ENCODE results near the gene GAD1. TPM values are rescaled to one million over a fixed set of nuclear protein-coding genes. Genes with fewer than 3 reads are reported as not detected.

GAD1 gene
- 0.57 TPM for total RNA-seq

DNA sequence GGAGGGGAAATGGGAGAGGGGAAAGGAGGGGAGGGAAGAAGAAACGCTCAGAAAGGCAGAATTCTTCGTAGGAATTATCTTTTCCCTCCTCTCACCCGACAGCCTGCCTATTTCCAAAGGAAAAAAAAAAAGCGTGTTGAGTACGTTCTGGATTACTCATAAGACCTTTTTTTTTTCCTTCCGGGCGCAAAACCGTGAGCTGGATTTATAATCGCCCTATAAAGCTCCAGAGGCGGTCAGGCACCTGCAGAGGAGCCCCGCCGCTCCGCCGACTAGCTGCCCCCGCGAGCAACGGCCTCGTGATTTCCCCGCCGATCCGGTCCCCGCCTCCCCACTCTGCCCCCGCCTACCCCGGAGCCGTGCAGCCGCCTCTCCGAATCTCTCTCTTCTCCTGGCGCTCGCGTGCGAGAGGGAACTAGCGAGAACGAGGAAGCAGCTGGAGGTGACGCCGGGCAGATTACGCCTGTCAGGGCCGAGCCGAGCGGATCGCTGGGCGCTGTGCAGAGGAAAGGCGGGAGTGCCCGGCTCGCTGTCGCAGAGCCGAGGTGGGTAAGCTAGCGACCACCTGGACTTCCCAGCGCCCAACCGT is at the start of gene GAD1:
TSS of gene GAD1 (plus strand) at position 384 of the 589 bp plus-strand sequence. CDS start 1,705 bp downstream, outside the sequence.
- peak; percentile 79 for DNase-seq (ENCODE audit: low spot score)

DNA sequence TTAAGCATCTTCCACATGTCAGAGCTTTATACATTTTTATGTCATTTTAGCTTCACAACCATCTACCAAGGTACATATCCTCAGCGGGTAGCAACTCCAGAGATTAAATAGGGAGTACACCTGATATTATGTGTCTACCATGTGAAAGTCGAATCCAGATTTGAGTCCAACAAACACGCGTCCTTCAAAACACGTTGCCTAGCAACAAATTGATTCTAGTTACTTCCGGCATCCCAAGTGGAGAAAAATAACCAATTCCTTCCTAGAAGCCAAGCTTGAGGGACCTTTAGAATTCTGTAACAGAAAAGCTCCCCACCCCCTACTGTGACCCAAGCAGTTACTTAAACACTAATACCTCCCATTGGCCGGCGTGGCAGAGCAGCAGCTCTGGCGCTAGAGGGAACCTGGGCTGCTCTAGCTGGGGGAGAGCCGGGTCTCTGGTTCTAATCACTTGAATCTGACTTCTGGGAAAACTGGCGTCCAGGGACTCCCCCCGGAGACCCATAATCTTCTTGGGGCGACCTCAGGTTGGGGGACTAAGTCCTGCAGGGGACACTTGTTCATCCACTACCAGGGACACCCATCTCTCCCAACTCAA is 46.6 kb upstream of the GAD1 start, which contains the start of gene ERICH2:
TSS of gene ERICH2 (plus strand) at position 371 of the 598 bp plus-strand sequence. CDS start 304 bp downstream, outside the sequence.
- peak; percentile 47 for DNase-seq (ENCODE audit: low spot score)

DNA sequence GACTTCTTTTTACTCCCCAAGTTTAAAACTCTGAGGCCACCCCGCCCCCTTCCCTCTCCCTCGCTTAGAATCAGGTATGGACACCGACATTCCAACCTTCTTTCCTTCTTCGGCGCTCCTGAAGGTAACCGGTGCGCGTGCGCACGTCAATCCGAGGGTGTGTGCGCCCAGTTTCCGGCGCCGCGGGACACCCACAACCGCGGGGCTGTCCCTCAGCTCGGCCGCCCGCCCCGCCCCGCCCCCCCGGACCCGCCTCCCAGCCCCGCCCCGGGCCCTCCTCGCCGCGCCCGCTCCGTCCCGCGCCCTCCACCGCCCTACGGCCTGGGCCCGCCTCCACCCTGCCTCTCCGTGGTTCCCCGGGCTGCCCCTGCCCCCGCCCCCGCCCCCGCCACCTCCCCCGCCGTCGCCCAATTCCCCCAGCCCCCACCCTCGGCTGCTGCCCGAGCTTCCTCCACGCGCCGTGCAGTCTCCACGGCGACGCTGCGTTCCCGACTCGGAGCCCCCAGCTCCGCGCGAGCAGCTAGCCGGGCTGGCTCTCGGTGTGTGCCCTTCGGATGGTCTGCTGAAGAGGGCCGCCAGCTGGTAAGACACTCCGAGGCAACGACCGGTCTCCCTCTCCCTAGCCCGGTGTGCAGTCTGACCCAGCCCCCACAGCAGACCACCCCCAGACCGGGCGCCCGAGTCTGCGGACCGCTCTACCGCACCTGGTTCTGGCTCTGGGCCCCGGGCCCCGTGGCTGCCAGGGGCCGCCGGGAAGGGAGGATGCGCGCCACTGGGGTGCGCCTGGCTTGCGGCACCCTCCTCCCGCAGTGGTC is 45.9 kb upstream of the GAD1 start:
- DNase-seq (ENCODE audit: low spot score) = peak; percentile 76

DNA sequence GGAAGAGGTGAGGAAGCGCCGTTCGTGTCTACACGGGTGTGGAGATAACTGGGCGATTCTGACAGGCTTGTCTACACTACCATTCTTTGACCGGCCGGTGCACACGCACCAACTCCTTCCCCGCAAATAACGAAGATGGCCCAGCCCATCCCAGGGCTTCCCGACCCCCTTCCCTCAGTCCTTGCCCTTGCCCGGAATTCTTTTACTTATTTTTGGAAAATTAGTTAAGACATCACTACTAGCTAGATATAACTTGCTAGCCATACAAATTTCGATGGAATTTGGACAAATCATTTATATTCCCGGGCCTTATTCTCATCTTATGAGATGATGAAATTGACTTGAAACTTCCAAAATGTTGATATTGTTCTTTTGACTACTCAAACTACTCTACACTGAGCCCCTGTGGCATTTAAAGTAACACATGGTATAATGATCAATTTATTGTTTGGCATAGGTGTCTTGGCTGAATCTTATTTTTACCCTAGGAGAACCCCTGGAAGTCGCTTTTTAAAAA is 45.2 kb upstream of the GAD1 start:
- no peak for DNase-seq (ENCODE audit: low spot score)

DNA sequence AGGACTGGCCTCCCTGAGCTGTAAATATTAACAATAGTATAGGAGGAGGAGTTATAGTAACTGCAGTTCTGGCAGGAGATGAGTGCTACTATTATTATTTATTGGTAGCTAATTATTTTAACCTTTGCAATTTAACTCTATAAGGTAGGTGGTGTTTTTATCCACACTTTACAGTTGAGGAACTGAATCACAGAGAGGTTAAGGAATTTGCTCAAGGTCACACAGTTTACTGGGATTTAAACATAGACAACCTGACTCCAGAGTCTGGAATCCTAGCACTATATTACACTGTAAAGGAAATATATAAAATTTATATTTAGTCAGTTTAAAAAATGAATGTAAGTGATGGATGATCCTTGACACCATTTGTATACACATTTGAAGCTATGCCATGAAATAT is 44.4 kb upstream of the GAD1 start:
- DNase-seq (ENCODE audit: low spot score) = no peak

DNA sequence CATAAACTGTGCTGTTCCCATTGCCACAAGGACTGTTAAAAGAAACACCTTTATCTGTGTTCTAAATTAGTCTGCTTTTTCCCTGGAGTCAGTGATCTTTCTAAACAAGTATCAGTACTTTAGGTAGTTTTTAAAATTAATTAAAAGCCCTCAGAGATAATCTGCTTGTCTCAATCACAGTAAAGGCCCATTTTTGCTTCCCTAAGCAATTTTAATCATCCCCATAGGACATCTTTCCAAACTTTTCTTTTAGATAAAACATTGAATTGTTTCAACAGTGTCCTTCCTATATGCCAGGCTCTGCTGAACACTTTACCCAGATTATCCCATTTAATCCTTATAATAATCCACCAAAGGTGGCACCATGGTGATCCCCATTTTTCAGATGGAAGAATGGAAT is 42.6 kb upstream of the GAD1 start:
- no peak for DNase-seq (ENCODE audit: low spot score)

DNA sequence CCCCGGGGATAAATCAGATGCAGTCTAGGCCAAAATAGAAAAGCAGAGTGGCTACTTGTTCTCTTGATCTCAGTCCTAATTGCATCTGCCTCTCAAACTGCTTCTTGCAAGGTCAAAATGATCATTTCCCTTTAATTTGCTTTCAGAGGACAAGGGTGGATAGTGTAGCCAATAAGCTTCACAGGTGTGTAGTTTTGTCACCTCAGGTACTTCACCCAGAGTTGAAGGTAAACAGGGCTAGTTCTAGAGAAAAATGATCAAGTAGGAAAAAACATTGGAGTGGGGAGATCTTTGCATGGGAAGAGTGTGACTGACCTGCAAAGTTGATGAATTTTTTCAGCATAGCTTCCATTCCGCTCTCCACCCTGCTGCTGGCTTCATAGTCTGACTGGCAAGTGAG is 37.8 kb upstream of the GAD1 start:
- no peak for DNase-seq (ENCODE audit: low spot score)

DNA sequence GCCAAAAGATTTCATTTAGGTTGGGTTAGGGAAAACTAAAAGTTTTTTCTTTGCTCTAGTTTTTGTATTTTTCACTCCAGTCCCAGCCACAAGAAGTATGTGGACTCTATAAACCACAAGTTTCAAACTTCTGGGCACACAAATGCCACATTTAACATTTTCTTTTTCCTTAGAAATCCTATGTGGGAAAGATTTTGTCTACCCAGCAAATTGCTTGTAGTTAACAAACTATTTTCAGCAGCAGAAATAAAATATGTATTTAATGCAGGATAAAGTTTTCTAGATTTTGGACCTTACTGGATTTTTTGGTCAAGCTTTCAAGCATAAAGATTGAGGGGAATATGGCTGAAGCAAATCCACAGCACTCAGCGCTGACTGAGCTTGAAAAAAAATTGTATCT is 37.4 kb upstream of the GAD1 start:
- no peak for DNase-seq (ENCODE audit: low spot score)

DNA sequence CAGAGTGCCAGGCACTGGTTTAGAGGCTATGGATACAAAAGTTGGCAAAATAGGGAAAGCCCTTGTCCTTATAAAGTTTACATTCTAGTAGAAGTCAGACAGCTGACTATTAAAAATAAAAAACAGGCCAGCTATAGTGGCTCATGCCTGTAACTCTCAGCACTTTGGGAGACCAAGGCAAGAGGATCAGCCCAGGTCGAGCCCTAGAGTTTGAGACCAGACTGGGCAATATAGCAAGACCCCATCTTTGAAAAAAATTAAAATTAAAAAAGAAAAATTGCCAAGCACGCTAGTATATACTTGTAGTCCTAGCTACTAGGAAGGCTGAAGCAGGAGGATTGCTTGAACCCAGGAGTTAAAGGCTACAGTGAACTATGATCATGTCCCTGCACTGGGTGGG is 34.0 kb upstream of the GAD1 start:
- DNase-seq (ENCODE audit: low spot score) = no peak

DNA sequence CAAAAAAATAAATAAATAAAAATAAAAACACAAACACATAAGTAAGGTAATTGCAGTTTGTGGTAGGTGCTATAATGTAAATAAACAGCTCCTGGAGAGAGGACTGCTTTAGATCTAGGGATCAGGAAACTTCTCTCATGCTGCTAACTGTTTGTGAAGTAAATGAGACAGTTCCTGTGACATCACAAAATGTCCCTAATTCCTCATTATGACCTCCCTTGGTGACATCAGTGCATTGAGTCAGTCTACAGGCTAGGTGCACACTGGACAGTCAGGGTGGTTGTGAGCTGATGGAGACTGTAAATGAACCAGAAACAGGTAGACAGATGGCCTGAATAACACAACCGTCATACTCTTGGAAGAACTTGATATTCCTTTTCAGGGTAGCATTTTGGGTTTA is 33.1 kb upstream of the GAD1 start:
- DNase-seq (ENCODE audit: low spot score) = no peak

DNA sequence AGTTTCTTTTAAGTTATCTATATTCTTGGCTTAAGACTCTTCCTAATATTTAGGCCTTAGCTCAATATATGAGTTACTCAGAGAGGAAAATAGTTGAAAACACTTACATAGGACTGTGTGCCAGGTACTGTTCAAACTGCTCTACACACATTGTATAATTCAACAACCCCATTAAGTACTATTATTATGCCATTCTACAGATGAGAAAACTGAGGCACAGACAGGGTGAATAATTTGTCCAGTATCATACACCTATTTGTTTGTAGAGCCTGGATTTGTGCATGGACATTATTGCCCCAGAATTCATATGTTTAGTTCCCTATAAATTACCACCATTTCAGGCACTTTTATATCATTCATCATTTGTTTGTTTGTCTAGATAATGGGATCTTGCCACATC is 17.7 kb upstream of the GAD1 start:
- DNase-seq (ENCODE audit: low spot score) = no peak

DNA sequence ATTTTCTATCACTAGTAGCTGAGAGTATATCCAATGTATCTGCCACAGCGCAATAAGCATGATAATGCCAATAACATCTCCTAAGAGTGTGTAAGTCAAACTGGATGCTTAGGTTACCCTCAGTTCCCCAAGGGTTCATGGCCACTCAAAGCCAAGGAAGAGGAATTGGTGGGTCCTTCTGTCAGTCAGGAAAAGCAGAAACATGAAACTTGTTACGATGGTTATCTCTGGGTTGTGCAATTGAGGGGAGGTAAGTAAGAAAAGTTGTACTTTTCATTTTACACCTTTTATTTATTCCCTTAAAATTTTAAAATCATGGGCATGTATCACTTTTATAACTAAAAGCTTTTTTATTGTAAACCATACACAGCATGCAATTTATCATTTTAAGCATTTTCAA is 10.1 kb upstream of the GAD1 start:
- no peak for DNase-seq (ENCODE audit: low spot score)

DNA sequence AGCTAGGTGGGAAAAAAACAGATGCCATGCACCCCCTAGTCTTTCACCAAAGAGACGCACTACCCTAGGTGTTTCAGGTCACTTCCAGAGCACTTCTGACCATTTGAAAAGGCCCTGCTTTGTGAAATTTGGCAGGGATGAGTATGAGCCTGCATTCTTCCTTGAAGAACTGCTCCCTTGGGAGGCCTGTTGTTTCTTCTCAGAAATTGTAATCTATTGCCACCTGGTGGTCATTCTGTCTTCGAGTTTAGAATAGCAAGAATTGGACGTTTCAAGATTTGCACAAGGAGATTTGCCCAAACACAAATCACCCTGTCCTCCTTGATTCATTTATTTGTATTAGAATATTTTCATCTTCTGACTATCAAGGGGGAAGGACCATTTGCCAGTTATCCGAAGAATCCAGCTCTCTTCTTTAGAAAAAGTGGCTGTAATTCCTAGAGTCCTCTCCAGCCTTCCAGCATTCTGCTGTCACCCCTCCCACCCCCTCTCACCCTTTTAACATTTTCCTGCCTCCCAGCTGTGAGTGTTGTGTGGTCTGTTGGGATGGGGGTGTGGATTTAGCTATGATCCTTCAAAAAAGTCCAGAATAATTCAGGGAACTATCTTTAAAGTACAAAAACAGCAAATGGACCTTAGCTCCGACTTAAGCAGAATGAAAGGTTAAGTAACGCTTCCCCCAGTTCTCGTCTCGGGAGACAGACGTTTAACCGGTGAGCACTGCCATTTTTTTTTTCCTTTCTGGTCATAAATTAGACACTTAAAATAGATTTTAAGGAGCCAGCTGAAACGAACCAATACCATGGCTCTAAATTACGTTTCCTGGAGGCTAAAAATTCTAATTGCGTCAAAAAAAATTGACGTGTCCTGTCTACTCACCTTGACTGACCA is 3.7 kb upstream of the GAD1 start:
- peak; percentile 66 for DNase-seq (ENCODE audit: low spot score)

DNA sequence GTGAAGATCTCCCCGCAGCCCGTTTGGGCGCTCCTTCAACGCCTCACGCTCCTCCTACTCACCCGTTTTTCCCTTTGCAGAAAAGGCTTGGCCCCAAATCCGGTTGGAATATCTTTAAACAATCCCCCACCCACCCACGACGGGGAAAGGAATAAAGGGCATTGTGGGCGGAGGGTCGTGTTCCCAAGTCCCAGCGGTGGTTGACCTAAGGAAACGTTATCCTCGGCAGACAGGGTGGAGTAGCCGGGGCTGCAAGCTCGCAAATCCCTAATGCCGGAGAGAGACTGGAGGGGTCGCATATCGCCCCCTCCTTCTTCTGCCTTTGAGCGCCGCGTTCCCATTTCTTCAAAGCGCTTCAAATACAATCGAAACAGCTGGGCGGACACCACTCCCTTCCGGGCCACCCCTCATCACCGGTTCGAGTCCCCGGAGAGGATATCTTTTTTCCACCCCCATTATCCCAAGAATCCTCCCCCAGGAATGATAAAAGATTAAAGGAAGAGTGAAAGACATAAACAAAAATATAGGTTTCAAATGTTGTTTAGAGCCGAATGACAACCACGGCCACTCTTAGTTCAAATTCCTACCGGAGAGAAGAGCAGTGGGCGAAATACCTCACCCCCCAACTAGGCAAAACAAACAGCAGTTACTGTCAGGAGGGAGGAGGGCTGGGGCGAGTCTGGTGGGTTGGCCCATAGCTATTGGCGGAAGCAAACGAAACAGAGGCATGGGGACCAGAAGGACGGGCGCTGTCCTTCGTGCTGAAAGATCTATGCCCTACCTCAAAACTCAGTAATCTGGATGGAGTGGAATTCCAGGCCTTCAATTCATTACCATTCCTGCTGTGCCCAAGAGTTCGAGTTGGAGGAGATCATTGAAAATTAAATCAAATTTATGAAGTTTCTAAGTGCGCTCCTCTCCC is 2.8 kb upstream of the GAD1 start:
- no peak for DNase-seq (ENCODE audit: low spot score)

DNA sequence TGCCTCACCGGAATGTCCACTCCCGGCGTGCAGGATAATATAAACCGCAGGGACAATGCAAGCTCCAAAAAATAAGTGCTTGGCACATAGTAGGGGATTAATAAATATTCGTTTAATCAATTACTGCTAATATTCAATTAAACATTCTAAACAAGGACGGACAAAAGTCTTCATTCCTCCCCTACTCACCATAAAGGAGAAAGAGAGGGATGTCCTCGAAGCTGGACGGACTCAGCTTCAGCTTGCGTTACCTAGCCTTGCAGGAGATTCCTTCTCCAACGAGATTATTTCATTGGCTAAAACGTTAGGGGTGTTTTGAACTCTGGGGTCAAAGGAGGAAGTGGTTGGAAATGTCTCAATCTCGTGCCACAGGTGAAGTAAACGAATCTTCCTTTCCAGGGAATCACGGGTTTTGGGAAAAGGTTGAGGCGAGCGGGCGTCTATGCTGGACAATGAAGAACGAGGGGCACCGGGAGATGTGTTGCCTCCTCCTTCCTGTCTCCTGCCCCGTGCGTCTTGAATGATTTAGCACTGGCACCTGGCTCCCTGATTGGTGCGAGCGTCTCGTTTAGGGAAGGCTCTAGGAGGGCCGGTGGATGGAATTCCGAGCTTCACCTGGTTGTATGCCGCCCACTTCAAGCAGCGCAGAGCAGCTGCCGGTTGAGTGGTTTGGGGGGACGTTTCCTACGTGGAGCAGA is 2.0 kb upstream of the GAD1 start:
- DNase-seq (ENCODE audit: low spot score) = no peak

DNA sequence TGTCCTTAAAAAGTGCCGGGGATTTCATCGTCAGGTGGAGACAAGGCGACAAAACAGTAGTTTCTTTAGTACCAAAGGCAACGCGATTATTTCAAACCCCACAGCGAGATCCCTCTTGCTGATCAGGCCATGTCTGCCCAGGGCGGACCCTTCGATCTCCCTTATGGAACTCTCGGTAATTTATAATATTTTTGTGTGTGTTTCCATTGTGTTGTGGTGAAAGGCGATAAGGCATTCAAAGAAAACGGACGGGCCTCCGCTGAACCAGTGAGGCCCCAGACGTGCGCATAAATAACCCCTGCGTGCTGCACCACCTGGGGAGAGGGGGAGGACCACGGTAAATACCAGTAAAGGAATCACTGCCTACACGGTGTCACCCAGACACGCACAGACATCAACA is 1.4 kb upstream of the GAD1 start:
- no peak for DNase-seq (ENCODE audit: low spot score)

DNA sequence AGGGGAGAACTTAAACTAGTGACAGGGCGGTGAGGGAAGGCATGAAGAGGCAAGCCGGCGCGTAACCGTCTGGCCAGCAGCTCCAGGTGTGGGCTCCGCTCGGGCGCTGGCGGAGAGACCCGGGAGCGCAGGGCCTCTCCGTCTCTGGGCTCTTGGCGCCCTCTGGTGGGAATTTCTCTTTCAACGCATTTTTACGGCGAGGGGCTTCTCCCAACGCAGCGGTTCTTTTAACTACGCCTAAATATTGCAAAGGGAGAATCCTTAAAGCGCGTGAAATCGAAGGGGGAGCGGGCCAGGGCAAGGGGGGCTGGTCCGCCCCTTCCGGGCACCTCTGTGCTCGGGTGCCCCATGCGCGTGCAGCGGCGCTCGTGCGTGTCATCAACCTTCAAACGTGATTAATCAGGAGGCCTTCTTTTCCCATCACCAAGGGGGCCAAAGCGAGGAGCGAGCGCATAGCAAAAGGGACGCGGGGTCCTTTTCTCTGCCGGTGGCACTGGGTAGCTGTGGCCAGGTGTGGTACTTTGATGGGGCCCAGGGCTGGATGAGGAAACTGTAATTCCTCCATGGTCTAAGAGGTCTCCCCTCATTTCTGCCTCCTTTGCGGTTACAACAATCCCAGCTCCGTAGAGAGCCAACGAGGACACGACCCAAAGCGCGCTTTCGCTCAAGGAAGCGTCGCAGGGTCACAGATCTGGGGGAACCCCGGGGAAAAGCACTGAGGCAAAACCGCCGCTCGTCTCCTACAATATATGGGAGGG is 762 bp upstream of the GAD1 start:
- peak; percentile 60 for DNase-seq (ENCODE audit: low spot score)

DNA sequence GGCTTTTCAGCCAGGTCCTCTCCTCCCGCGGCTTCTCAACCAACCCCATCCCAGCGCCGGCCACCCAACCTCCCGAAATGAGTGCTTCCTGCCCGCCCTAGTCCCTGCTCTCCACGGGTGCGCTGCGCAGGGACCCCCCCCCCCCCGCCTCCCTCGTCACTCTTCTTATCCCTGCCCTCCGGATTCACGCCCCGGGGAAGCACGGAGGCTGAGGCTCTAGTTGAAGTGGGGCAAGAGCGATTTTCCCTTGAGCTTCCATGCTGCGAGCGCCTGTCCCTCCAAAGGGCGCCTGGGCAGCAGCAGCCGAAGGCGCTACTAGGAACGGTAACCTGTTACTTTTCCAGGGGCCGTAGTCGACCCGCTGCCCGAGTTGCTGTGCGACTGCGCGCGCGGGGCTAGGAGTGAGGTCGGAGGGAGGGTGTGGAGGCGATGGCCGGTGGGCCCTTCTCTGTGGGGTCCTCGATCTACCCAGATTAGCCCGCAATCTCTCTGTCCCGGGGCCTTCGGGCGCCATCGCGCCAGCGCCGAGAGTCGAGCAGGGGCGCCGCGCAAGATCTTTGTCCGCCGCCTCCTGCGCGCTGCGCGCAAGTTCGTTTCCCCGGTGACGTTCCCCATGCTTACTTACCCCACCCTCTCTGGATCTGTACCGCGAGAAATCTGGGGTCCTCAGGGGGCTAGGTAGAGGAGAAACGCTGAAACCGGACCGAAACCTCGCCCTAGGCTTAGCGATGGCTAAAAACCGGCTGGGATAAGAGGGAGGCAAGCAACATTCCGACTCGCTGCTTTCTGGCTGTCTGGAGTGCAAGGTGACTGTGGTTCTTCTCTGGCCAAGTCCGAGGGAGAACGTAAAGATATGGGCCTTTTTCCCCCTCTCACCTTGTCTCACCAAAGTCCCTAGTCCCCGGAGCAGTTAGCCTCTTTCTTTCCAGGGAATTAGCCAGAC is 677 bp downstream of the GAD1 start:
- DNase-seq (ENCODE audit: low spot score) = no peak
